Right lobe of liver (tissue), 6 donors: ENCODE data around the gene AHNAK2. TPM values are rescaled to one million over a fixed set of nuclear protein-coding genes. Genes with fewer than 3 reads are reported as not detected.
"Not testable (repeated sequence)": the region's sequence is repeated elsewhere in the genome, so short reads cannot be mapped to it uniquely, and the experiment has no call there.

Experiments
- ATAC-seq, 4 donors: fragments of 200-7000 bp; cut with Tn5 transposase; one replicate each; pipeline ENCODE4 v1.9.1; 2020; ENCODE audit warnings: mild to moderate bottlenecking in 4 of 4, moderate library complexity in 4 of 4
- DNase-seq, 3 donors: peaks; one replicate each; pipeline ENCODE4 v3.0.0-alpha.2; 2020
- H3K27ac ChIP-seq, 3 donors: fragments of 200-600 bp; one replicate each; pipeline ENCODE4 v1.8.0; 2022
- H3K27me3 ChIP-seq, 2 donors: fragments of 200-600 bp; one replicate each; pipeline ENCODE4 v1.8.0; 2022
- H3K36me3 ChIP-seq, 4 donors: fragments of 200-600 bp; sonication (generic) in 1 of 4; one replicate each; pipeline versions ENCODE4 v1.5.1 to v1.8.0; 2017 to 2022; ENCODE audit warnings: control low read depth in 1 of 4
- H3K4me1 ChIP-seq, 4 donors: fragments of 200-600 bp; sonication (generic) in 1 of 4; one replicate each; pipeline versions ENCODE4 v1.5.1 to v1.8.0; 2017 to 2022; ENCODE audit warnings: control low read depth in 1 of 4
- H3K4me3 ChIP-seq, 3 donors: fragments of 200-600 bp; one replicate each; pipeline ENCODE4 v1.8.0; 2022
- H3K9me3 ChIP-seq, 4 donors: fragments of 200-600 bp; sonication (generic) in 1 of 4; one replicate each; pipeline versions ENCODE4 v1.5.1 to v1.8.0; 2017 to 2022; ENCODE audit warnings: control low read depth in 1 of 4
- CTCF ChIP-seq, 4 donors: fragments of 200-600 bp in 3 of 4; fragments of 450-650 bp in 1 of 4; IDR thresholded peaks; one replicate each; pipeline versions ENCODE4 v1.5.1 to v1.8.0; 2016 to 2022; ENCODE audit warnings: antibody characterized with exemption in 4 of 4, mild to moderate bottlenecking in 2 of 4
- POLR2A ChIP-seq: fragments of 450-650 bp; IDR thresholded peaks from one replicate; pipeline ENCODE4 v1.6.1; 2017; ENCODE audit warnings: antibody characterized with exemption, mild to moderate bottlenecking
- WGBS: methylation state at CpG from one replicate; pipeline ENCODE4 v1.1.6; 2018; ENCODE audit warnings: low coverage, low lambda C conversion rate; ENCODE audit not compliant: insufficient coverage; ENCODE audit errors: missing lambda C conversion rate; 5-methylcytosine and 5-hydroxymethylcytosine counted together
- intact Hi-C, 2 donors: fragments of 100-400 bp; cut with DNase I; formaldehyde crosslinking; loops; one replicate each; pipeline versions ENCODE4 v1.11.2 to v1.14.1; 2022
- long read RNA-seq: library from polyadenylated mRNA; unstranded; transcript quantifications from one replicate; pipeline ENCODE4 v2.0.0, GENCODE V29; 2019
- total RNA-seq, 6 experiments: library from RNA; depleted of rRNA in 2 of 6; stranded (reverse); fragments of >200 nt in 2 of 6; fragmentation: NEBNext Ultra II Directional in 3 of 6; extraction: Animal tissue kit (Norgen Biotek cat#: 25700) in 3 of 6; gene quantifications; one replicate each; pipeline versions ENCODE4 v1.1.0 to v1.2.4, GENCODE V29; 2016 to 2023
- donor health status: DM: no; HTN: yes; CAD: no.
- donor health status: DM: no; HTN: no; CAD: no.
- donor health status: DM: no; HTN: no; CAD: no.
- donor health status: DM: no; HTN: yes; CAD: no.
- donor health status: DM: no; HTN: yes; CAD: no.

AHNAK2 gene
- 10 to 100 TPM in 1 of 6 experiments, 1 to 10 TPM in 5; 2.1 to 12.2 (median 4.6) TPM for total RNA-seq
- long read RNA-seq: 0 reads

GRCh38 chr14:104977681-104978653 lies at the start of gene AHNAK2:
Gene AHNAK2, minus strand, starts transcription at chr14:104978374. Its CDS starts 137 bp downstream, at chr14:104978237.
- Histone ChIP-seq H3K4me3 (peak within 1 kb of the TSS; percentile 46 to 63 (median 47)), H3K4me1 (peaks cover 0 to 23% (median 1%) of the 10 kb centered on the region in 4 donors)

GRCh38 chr14:105027718-105028117 lies 49.5 kb upstream of the AHNAK2 start:
- ATAC-seq, H3K9me3 ChIP-seq, H3K27ac ChIP-seq, intact Hi-C loops, H3K4me1 ChIP-seq, H3K36me3 ChIP-seq, H3K4me3 ChIP-seq, DNase-seq, H3K27me3 ChIP-seq: not testable (repeated sequence)
- 62% methylated on average over 4 of the region's 4 CpGs for WGBS

More at GRCh38 chr14:104977681-104978653, at the start of gene AHNAK2:
- Histone ChIP-seq H3K9me3 (no peaks in the 10 kb centered on the region), H3K27ac (peak within 1 kb of the TSS in 1 of 3 donors; percentile 57), H3K27me3 (no peaks in the 10 kb centered on the region), H3K36me3 (no peaks in the 10 kb centered on the region)
- intact Hi-C loops: loop anchor here (5.0 kb wide), 1 partner anchor 64 kb away; no protein-coding TSS in a partner anchor
- ATAC-seq (peak; percentile 66 to 80 (median 76)), DNase-seq (peak; percentile 82 to 90 (median 85))
- 8% methylated on average over 27 of the region's 111 CpGs for WGBS
- TF ChIP-seq POLR2A (peak; percentile 73), CTCF (IDR thresholded peaks at IDR 0.05) (no peak)

GRCh38 chr14:105026802-105027563 lies 48.8 kb upstream of the AHNAK2 start:
- no peak overlapping the region for H3K4me3 ChIP-seq
- intact Hi-C loops: no loop called here
- TF ChIP-seq CTCF (IDR thresholded peaks at IDR 0.05) (no peak), POLR2A (no peak)
- H3K27ac ChIP-seq: no peak overlapping the region
- H3K4me1 ChIP-seq: peaks cover 0 to 4% (median under 1%) of the 10 kb centered on the region in 4 donors
- WGBS: 40% methylated on average over 1 of the region's 1 CpG
- no peak for DNase-seq
- ATAC-seq: no peak
- no peaks in the 10 kb centered on the region for H3K36me3 ChIP-seq
- H3K9me3 ChIP-seq: no peaks in the 10 kb centered on the region
- no peaks in the 10 kb centered on the region for H3K27me3 ChIP-seq

GRCh38 chr14:105026033-105026785 lies 48.0 kb upstream of the AHNAK2 start:
- no peak for ATAC-seq
- H3K27ac ChIP-seq: no peak overlapping the region
- no peaks in the 10 kb centered on the region for H3K36me3 ChIP-seq
- peaks cover 0 to 8% (median 2%) of the 10 kb centered on the region in 4 donors for H3K4me1 ChIP-seq
- intact Hi-C loops: no loop called here
- DNase-seq: no peak
- no peak for TF ChIP-seq CTCF (IDR thresholded peaks at IDR 0.05)
- TF ChIP-seq POLR2A: no peak
- WGBS: 81% methylated on average over 16 of the region's 16 CpGs
- no peak overlapping the region for H3K4me3 ChIP-seq
- no peaks in the 10 kb centered on the region for H3K9me3 ChIP-seq
- H3K27me3 ChIP-seq: no peaks in the 10 kb centered on the region
